Sigmoid colon (tissue), 7 donors: Measurements from ENCODE around the gene IL16. TPM values are rescaled to one million over a fixed set of nuclear protein-coding genes. Genes with fewer than 3 reads are reported as not detected.
"Not testable (repeated sequence)": the region's sequence is repeated elsewhere in the genome, so short reads cannot be mapped to it uniquely, and the experiment has no call there.

ENCODE experiments used
- DNase-seq: peaks from one replicate; pipeline ENCODE4 v3.0.0-alpha.2; 2019
- H3K27ac ChIP-seq, 4 donors: fragments of 200-600 bp; sonication (generic); one replicate each; pipeline ENCODE4 v1.5.1; 2016 to 2019; ENCODE audit warnings: mild to moderate bottlenecking in 1 of 4
- H3K27me3 ChIP-seq, 3 donors: fragments of 200-600 bp; sonication (generic); one replicate each; pipeline ENCODE4 v1.5.1; 2019; ENCODE audit warnings: mild to moderate bottlenecking in 1 of 3
- H3K36me3 ChIP-seq, 4 donors: fragments of 200-600 bp; sonication (generic); one replicate each; pipeline ENCODE4 v1.5.1; 2016 to 2019
- H3K4me1 ChIP-seq, 4 donors: fragments of 200-600 bp; sonication (generic); one replicate each; pipeline ENCODE4 v1.5.1; 2017 to 2019
- H3K4me3 ChIP-seq, 4 donors: fragments of 200-600 bp; sonication (generic); one replicate each; pipeline ENCODE4 v1.5.1; 2017 to 2019; ENCODE audit warnings: mild to moderate bottlenecking in 2 of 4, moderate library complexity in 1 of 4
- H3K9me3 ChIP-seq, 4 donors: fragments of 200-600 bp in 3 of 4; sonication (generic) in 3 of 4; one replicate each; pipeline versions ENCODE4 v1.5.1 to v1.6.1; 2013 to 2019
- EP300 ChIP-seq, 4 donors: sonication (generic); formaldehyde crosslinking; IDR thresholded peaks; one replicate each; pipeline ENCODE4 v1.6.1; 2017; ENCODE audit warnings: antibody characterized with exemption in 4 of 4
- POLR2A ChIP-seq, 2 donors: fragments of 450-650 bp; IDR thresholded peaks; one replicate each; pipeline ENCODE4 v1.6.1; 2016; ENCODE audit warnings: antibody characterized with exemption in 2 of 2, mild to moderate bottlenecking in 2 of 2, moderate library complexity in 2 of 2
- POLR2AphosphoS5 ChIP-seq, 4 donors: sonication (generic); formaldehyde crosslinking; IDR thresholded peaks; one replicate each; pipeline ENCODE4 v1.6.1; 2017; ENCODE audit warnings: antibody characterized with exemption in 4 of 4
- WGBS, 2 donors: extraction: QIAGEN DNeasy Blood & Tissue Kit; methylation state at CpG; one replicate each; pipeline ENCODE4 v1.1.7; 2013; 5-methylcytosine and 5-hydroxymethylcytosine counted together
- intact Hi-C: fragments of 100-400 bp; cut with DNase I; formaldehyde crosslinking; loops from one replicate; pipeline ENCODE4 v1.15.1; 2023
- polyA plus RNA-seq, 3 donors: library from polyadenylated mRNA; stranded (reverse); fragments of 200-250 nt; gene quantifications; one replicate each; pipeline ENCODE4 v1.2.3, GENCODE V29; 2013
- total RNA-seq, 4 donors: library from RNA; depleted of rRNA; stranded (reverse); fragments of >200 nt; gene quantifications; one replicate each; pipeline ENCODE4 v1.1.0, GENCODE V29; 2016
- TF ChIP-seq, protein P1 (sequence below), 4 experiments: fragments of 450-650 bp in 3 of 4; fragments of 200-600 bp in 1 of 4; IDR thresholded peaks; one replicate each; pipeline ENCODE4 v1.5.1; 2016 to 2019; ENCODE audit warnings: antibody characterized with exemption in 4 of 4, mild to moderate bottlenecking in 3 of 4, moderate library complexity in 2 of 4
- donor health status: healthy with polysubstance abuse.
- donor health status: Bipolar disorder and iron deficiency.
- donor health status: healthy.

IL16 gene
- total and polyA plus RNA-seq, 7 donors: 3.0 to 52.8 (median 8.9) TPM

DNA sequence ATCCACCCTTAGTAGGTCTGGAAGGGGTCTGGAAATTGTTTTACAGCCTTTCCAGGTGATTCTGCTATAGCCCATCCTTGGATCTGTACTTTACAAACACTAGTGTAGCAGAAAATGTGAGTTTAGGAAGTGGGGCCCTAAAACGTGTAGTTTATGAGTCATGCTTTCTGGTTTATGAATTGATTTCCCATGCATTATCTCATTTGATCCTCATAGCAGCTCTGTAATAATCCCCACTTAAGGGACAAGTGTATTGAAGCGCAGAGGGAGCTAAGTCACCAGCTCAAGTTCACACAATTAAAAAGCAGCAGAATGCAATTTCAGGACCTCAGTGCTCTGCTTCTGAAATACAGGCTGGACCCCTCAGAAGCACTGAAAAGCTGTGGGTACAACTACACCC is 149.9 kb downstream of the IL16 start:
- Histone ChIP-seq H3K36me3 (no peaks in the 10 kb centered on the region), H3K27ac (no peak overlapping the region), H3K4me1 (no peaks in the 10 kb centered on the region), H3K4me3 (no peak overlapping the region), H3K27me3 (no peaks in the 10 kb centered on the region), H3K9me3 (no peaks in the 10 kb centered on the region)
- TF ChIP-seq EP300 (IDR thresholded peaks at IDR 0.05): no peak
- TF ChIP-seq POLR2AphosphoS5 (IDR thresholded peaks at IDR 0.05): no peak
- TF ChIP-seq POLR2A (IDR thresholded peaks at IDR 0.05): no peak
- TF ChIP-seq, protein P1, sequence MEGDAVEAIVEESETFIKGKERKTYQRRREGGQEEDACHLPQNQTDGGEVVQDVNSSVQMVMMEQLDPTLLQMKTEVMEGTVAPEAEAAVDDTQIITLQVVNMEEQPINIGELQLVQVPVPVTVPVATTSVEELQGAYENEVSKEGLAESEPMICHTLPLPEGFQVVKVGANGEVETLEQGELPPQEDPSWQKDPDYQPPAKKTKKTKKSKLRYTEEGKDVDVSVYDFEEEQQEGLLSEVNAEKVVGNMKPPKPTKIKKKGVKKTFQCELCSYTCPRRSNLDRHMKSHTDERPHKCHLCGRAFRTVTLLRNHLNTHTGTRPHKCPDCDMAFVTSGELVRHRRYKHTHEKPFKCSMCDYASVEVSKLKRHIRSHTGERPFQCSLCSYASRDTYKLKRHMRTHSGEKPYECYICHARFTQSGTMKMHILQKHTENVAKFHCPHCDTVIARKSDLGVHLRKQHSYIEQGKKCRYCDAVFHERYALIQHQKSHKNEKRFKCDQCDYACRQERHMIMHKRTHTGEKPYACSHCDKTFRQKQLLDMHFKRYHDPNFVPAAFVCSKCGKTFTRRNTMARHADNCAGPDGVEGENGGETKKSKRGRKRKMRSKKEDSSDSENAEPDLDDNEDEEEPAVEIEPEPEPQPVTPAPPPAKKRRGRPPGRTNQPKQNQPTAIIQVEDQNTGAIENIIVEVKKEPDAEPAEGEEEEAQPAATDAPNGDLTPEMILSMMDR (IDR thresholded peaks at IDR 0.05): no peak
- intact Hi-C loops: no loop called here
- no peak for DNase-seq
- 38 to 60% methylated on average over 2 of the region's 2 CpGs for WGBS, 2 donors

- Histone ChIP-seq H3K27me3 (no peaks in the 10 kb centered on the region), H3K36me3 (no peaks in the 10 kb centered on the region), H3K4me1 (no peaks in the 10 kb centered on the region), H3K4me3 (no peak overlapping the region), H3K9me3 (no peaks in the 10 kb centered on the region), H3K27ac (no peak overlapping the region)
- TF ChIP-seq POLR2A (IDR thresholded peaks at IDR 0.05): no peak
- TF ChIP-seq, protein P1 (IDR thresholded peaks at IDR 0.05): no peak
- no peak for TF ChIP-seq POLR2AphosphoS5 (IDR thresholded peaks at IDR 0.05)
- no peak for TF ChIP-seq EP300 (IDR thresholded peaks at IDR 0.05)
- intact Hi-C loops: no loop called here
- DNase-seq: no peak
- 82 to 91% methylated on average over 4 of the region's 4 CpGs for WGBS, 2 donors
Measured at GRCh38 chr15:81347910-81348309, 151.2 kb downstream of the IL16 start.

GRCh38 chr15:81348691-81349090 is 152.0 kb downstream of the IL16 start:
- intact Hi-C loops, H3K27me3 ChIP-seq: not testable (repeated sequence)

DNA sequence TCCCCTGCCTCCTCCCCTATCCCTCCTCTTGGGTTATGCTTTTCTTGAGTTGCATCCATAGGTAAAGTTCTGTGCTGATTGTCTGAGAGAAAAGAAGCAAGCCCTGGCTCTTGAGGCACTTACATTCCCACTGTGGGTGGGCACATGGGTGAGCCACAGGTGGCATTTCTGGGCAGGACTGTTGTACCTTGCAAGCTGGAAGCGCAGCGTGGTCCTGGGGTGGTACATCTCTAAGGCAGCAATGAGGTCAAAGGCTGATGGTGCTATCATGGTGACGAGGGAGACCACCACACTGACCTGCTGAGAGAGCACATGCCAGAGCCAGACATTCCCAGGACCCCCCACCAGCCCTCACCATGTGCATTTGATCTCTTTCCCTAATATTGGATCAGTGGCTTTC is 152.6 kb downstream of the IL16 start:
- Histone ChIP-seq H3K9me3 (no peaks in the 10 kb centered on the region), H3K36me3 (no peaks in the 10 kb centered on the region), H3K27ac (no peak overlapping the region), H3K4me3 (no peak overlapping the region), H3K27me3 (no peaks in the 10 kb centered on the region), H3K4me1 (no peaks in the 10 kb centered on the region)
- no peak for DNase-seq
- intact Hi-C loops: no loop called here
- WGBS, 2 donors: 91 to 96% methylated on average over 3 of the region's 3 CpGs
- TF ChIP-seq EP300 (IDR thresholded peaks at IDR 0.05) (no peak), POLR2AphosphoS5 (IDR thresholded peaks at IDR 0.05) (no peak), POLR2A (IDR thresholded peaks at IDR 0.05) (no peak)
- TF ChIP-seq, protein P1 (IDR thresholded peaks at IDR 0.05): no peak

More at GRCh38 chr15:81348691-81349090, 152.0 kb downstream of the IL16 start:
- not testable (repeated sequence) for H3K9me3 ChIP-seq, H3K36me3 ChIP-seq, DNase-seq, H3K4me1 ChIP-seq, H3K27ac ChIP-seq, H3K4me3 ChIP-seq
- WGBS, 2 donors: 92 to 93% methylated on average over 11 of the region's 11 CpGs

GRCh38 chr15:81351651-81352050 is 155.0 kb downstream of the IL16 start:
- no peak for DNase-seq
- Histone ChIP-seq H3K9me3 (no peaks in the 10 kb centered on the region), H3K4me3 (no peak overlapping the region), H3K4me1 (no peaks in the 10 kb centered on the region), H3K36me3 (no peaks in the 10 kb centered on the region), H3K27ac (no peak overlapping the region), H3K27me3 (no peaks in the 10 kb centered on the region)
- WGBS, 2 donors: 84 to 85% methylated on average over 5 of the region's 5 CpGs
- intact Hi-C loops: no loop called here
- TF ChIP-seq POLR2A (IDR thresholded peaks at IDR 0.05): no peak
- TF ChIP-seq EP300 (IDR thresholded peaks at IDR 0.05): no peak
- TF ChIP-seq, protein P1 (IDR thresholded peaks at IDR 0.05): no peak
- no peak for TF ChIP-seq POLR2AphosphoS5 (IDR thresholded peaks at IDR 0.05)
